ENCODE results near the gene FOS. TPM values are rescaled to one million over a fixed set of nuclear protein-coding genes. Genes with fewer than 3 reads are reported as not detected.
A peak's percentile ranks its signal among the peaks of the same experiment; 100 is the strongest.

FOS gene
- total and polyA plus RNA-seq, 2 of the 13 experiments (the other 11 are each of a cell fraction or from before 2014, with no cell fraction given): 15.9 to 24.2 TPM

DNA sequence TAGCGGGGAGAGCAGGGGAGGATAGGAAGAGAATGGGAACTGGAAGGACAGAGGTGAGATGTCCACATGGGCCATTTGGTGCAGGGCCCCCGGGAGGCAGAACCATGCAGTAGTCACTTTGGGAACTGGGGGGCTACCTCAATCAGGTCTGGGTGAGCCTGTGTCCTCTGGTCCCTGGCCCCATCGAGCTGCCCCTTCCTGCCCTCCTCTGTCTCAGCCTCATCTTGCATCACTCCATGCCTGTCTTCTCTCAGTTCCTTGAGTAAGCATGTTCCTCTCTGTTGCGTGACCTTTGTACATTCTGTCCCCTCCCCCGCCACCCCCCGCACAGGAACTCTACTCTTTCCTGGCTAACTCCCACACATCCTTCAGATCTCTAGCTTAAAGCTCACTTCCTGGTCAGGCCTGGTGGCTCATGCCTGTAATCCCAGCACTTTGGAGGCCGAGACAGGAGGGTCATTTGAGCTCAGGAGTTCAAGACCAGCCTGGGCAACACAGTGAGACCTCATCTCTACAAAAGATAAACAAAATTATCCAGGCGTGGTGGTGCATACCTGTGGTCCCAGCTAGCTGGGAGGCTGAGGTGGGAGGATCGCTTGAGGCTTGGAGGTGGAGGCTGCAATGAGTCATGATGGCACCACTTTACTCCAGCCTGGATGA lies 23.2 kb downstream of the FOS start (continued):
- TF ChIP-seq, protein P1, sequence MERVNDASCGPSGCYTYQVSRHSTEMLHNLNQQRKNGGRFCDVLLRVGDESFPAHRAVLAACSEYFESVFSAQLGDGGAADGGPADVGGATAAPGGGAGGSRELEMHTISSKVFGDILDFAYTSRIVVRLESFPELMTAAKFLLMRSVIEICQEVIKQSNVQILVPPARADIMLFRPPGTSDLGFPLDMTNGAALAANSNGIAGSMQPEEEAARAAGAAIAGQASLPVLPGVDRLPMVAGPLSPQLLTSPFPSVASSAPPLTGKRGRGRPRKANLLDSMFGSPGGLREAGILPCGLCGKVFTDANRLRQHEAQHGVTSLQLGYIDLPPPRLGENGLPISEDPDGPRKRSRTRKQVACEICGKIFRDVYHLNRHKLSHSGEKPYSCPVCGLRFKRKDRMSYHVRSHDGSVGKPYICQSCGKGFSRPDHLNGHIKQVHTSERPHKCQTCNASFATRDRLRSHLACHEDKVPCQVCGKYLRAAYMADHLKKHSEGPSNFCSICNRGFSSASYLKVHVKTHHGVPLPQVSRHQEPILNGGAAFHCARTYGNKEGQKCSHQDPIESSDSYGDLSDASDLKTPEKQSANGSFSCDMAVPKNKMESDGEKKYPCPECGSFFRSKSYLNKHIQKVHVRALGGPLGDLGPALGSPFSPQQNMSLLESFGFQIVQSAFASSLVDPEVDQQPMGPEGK (CRISPR knock-in tag; IDR thresholded peaks at IDR 0.05): peak; percentile 68
- TF ChIP-seq TOPORS (CRISPR knock-in tag; IDR thresholded peaks at IDR 0.05) (no peak), AGO1 (IDR thresholded peaks at IDR 0.05; ENCODE audit: low read depth, low read length, poor library complexity, severe bottlenecking) (no peak), ZXDC (CRISPR knock-in tag; IDR thresholded peaks at IDR 0.05) (no peak), BCL3 (CRISPR knock-in tag; IDR thresholded peaks at IDR 0.05) (no peak), ZMYM3 (CRISPR knock-in tag; IDR thresholded peaks at IDR 0.05) (peak; percentile 68; the same call in 1 of the 2 replicates), ZNF878 (CRISPR knock-in tag; IDR thresholded peaks at IDR 0.05) (no peak), SKI (IDR thresholded peaks at IDR 0.05; ENCODE audit: partially characterized antibody) (no peak), ZNF670 (CRISPR knock-in tag; IDR thresholded peaks at IDR 0.05; ENCODE audit: borderline replicate concordance) (no peak), KDM5B (CRISPR knock-in tag; IDR thresholded peaks at IDR 0.05; ENCODE audit: borderline replicate concordance) (peak; percentile 39; the same call in 1 of the 2 replicates), ARNT2 (CRISPR knock-in tag; IDR thresholded peaks at IDR 0.05; ENCODE audit: low read depth) (no peak), ISX (CRISPR knock-in tag; conservative IDR thresholded peaks at IDR 0.05) (no peak), ZNF770 (CRISPR knock-in tag; IDR thresholded peaks at IDR 0.05) (peak; percentile 97), ZNF326 (CRISPR knock-in tag; IDR thresholded peaks at IDR 0.05; ENCODE audit: borderline replicate concordance) (no peak), HNF4G (IDR thresholded peaks at IDR 0.05; ENCODE audit: borderline replicate concordance, low read depth, low read length) (peak; percentile 60; the same call in 1 of the 2 replicates), HNF4G (CRISPR knock-in tag; IDR thresholded peaks at IDR 0.05; ENCODE audit: borderline replicate concordance, low read depth) (no peak), KDM5A (IDR thresholded peaks at IDR 0.05; ENCODE audit: borderline replicate concordance, low read length) (no peak)
- TF ChIP-seq, protein P2, sequence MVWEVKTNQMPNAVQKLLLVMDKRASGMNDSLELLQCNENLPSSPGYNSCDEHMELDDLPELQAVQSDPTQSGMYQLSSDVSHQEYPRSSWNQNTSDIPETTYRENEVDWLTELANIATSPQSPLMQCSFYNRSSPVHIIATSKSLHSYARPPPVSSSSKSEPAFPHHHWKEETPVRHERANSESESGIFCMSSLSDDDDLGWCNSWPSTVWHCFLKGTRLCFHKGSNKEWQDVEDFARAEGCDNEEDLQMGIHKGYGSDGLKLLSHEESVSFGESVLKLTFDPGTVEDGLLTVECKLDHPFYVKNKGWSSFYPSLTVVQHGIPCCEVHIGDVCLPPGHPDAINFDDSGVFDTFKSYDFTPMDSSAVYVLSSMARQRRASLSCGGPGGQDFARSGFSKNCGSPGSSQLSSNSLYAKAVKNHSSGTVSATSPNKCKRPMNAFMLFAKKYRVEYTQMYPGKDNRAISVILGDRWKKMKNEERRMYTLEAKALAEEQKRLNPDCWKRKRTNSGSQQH (CRISPR knock-in tag; IDR thresholded peaks at IDR 0.05; ENCODE audit: low read depth): no peak
